Tibial nerve (tissue), 4 donors: ENCODE results near the gene ZNF285.

Source experiments
- EP300 ChIP-seq, 2 donors: sonication (generic); formaldehyde crosslinking; IDR thresholded peaks; one replicate each; pipeline ENCODE4 v1.6.1; 2017; ENCODE audit warnings: antibody characterized with exemption in 2 of 2, mild to moderate bottlenecking in 1 of 2
- POLR2A ChIP-seq, 2 donors: fragments of 450-650 bp; IDR thresholded peaks; one replicate each; pipeline ENCODE4 v1.6.1; 2017; ENCODE audit warnings: antibody characterized with exemption in 2 of 2, mild to moderate bottlenecking in 2 of 2, moderate library complexity in 2 of 2
- TF ChIP-seq, protein P1 (sequence below), 5 experiments: fragments of 200-600 bp in 3 of 5; fragments of 450-650 bp in 2 of 5; sonication (generic) in 3 of 5; IDR thresholded peaks; one replicate each; pipeline ENCODE4 v1.5.1; 2016 to 2019; ENCODE audit warnings: antibody characterized with exemption in 5 of 5, mild to moderate bottlenecking in 3 of 5, moderate library complexity in 2 of 5

DNA sequence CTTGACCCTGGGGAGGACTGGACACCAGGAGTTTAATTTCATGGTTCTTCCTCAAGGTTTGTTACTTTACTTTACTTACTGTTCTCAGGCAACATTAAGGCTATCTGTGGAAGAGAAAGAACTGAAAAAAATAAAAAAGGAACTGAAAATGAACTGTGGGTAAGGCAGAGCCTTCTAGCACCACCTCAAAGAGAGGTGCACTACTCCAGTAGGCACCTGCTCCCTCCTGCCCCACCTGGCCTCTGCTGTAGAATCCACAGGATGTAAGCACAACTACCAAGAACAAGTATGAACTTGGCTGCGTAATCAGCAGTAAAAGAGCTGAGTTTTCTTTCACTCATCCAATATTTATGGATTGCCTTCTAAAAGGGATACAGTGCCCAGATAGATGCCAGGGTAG lies 57.2 kb downstream of the ZNF285 start:
- TF ChIP-seq, protein P1, sequence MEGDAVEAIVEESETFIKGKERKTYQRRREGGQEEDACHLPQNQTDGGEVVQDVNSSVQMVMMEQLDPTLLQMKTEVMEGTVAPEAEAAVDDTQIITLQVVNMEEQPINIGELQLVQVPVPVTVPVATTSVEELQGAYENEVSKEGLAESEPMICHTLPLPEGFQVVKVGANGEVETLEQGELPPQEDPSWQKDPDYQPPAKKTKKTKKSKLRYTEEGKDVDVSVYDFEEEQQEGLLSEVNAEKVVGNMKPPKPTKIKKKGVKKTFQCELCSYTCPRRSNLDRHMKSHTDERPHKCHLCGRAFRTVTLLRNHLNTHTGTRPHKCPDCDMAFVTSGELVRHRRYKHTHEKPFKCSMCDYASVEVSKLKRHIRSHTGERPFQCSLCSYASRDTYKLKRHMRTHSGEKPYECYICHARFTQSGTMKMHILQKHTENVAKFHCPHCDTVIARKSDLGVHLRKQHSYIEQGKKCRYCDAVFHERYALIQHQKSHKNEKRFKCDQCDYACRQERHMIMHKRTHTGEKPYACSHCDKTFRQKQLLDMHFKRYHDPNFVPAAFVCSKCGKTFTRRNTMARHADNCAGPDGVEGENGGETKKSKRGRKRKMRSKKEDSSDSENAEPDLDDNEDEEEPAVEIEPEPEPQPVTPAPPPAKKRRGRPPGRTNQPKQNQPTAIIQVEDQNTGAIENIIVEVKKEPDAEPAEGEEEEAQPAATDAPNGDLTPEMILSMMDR (IDR thresholded peaks at IDR 0.05): no peak
- no peak for TF ChIP-seq POLR2A (IDR thresholded peaks at IDR 0.05)
- TF ChIP-seq EP300 (IDR thresholded peaks at IDR 0.05): no peak
